Hindlimb muscle (tissue), 1 donor: Measurements from ENCODE around the gene TANGO2. TPM values are rescaled to one million over a fixed set of nuclear protein-coding genes. Genes with fewer than 3 reads are reported as not detected.

Experiments used
- DNase-seq: peaks from one replicate; pipeline ENCODE4 v3.0.0-alpha.2; 2013
- polyA plus RNA-seq: library from polyadenylated mRNA; unstranded; fragments of 120-200 nt; gene quantifications from one replicate; pipeline ENCODE4 v1.2.1, GENCODE V29; 2013; ENCODE audit not compliant: insufficient read length

Gene TANGO2
- polyA plus RNA-seq, 1 donor: 12.6 TPM

DNA sequence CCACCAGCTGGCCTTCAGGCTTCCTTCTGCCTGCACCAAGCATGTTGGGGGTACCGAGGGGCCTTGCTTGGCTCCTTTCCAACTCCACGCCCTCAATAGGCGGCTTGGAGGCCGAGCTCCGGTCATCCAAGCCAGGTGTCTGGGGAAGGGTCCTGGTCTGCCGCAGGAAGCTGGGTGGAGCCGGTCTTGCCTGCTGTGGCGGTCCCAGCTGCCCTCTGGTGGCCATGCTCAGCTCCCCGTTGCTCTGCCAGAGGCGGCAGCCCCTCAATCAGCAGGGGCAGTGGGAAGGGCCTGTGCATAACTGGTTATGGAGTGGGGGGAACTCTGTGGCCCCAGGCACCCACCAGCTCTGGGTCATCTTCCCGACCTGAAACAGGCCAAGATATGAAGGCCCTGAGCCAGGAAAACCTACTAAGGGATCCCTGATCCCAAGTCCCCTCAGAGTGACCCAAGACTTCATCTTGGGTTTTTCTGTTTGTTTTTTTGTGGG, 7.5 kb upstream of the TANGO2 start:
- peak; percentile 59 for DNase-seq

DNA sequence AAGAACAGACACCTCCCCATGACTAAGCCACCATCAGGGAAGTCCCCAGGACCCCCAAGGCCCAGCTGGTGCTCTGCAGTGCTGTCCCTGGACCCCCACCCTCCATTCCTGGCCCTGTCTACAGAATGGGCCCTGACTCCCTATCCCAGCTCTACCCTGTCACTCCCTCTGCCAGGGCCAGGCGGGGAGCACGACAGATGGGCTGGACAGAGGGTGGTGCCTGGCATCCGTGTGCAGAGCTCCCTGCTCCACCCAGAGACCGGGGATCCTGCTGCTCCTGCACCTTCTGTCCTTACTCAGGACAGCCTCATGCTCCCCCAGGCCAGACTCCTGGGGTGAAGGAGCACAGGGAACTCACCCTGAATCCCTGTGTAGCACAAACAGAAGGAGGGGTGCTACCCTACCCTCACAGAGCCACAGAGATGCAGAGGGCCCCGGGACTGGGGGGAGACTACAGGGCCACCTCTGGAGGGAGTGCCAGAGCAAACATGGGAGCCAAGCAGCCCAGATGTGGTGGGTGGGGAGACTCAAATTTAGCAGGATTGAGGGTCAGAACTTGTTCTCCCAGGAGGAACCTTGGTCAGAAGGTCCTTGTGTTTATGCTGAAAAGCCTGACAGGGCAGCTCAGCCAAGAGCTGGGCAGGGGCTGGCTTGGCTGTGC, 6.3 kb upstream of the TANGO2 start:
- no peak for DNase-seq

DNA sequence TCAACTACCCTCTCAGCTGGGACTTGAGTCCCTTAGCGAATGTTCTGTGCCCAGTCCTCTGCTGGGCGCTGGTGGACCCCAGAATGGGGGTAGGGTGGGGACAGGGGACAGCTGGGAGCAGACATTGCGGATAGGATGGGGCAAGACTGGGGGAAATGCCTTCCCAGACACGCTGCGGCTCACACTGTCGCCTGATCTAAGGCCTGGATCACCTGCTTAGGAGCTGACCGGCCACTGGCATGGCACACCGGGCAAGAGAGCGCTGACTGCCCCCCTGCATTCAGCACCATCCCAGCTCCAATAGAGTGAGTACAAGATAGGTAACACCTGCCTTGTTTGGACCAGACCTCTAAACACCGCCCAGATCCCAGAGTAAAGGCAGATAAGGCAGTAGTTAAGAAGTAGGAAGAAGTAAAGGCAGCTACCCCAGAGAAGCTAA, 5.7 kb upstream of the TANGO2 start:
- DNase-seq: no peak

DNA sequence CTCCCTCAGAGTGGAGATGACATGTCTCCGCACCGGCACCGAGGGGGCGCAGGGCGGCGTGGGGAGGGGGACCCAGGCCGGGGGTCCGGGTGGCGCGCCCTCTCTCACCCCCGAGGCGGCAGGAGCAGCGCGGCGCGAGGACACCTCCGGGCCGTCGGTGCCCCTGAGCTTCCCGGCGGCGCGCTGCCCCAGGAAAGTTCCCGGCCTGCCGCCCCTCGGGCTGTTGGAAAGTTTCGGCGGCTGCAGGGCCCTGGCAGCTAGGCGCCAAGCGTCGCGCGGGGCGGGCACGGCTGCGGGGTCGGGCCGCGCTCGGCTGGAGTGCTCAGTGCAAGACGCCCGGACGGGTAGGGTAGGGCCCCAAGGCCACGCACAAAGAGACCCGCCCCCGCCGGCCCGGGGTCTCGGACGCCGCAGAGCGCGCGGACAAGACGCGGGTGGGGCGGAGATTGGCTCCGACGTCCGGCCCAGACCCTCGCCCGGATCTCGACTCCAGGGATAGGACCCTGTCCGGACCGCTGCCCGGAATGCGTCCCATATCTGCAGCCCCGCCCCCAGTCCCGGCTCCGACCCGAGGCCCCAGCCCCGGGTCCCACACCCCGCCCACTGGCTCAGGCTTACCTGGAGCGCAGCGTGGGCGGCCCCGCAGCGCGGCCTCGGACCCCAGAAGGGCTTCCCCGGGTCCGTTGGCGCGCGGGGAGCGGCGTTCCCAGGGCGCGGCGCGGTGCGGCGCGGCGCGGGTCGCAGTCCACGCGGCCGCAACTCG, 4.8 kb upstream of the TANGO2 start:
- DNase-seq: no peak

DNA sequence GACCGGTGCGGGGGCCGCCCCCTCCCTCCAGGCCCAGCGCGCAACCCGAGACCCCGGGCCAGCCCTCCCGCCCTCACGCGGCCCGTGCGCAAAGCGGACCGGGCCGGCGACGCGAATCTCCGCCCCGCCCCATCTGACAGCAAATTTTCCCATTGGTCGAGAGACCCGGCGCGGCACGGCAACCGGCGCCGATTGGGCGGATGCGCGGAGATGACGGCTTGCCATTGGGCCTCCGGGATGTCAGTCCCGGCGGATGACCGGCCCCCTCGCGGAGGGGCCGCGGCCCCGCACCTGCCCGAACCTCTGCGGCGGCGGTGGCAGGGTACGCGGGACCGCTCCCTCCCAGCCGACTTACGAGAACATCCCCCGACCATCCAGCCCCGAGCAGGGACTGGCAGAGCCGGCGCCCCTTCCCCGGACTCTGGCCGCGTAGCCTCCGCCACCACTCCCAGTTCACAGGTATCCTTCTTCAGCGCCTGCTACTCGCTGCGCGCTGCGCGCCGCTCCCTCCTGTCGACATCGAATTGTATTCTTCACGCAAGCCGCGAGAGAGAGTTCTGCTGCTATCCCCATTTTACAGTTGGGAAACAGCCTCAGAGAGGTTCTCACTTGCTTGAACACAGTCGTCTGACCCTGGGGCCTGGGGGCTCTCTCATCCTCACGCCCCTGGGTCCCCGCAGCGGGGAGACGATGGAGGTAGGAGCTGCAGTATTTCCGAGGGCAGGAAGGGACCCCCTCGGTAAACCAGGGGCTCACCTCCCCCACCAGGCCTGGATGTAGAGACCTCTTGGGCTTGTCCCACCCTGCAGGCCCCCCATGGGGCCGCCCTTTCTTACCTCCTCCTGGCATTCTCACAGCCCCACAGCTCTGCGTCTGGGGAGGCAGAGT, 3.9 kb upstream of the TANGO2 start, which contains the start of gene ARVCF:
ARVCF (minus strand) TSS at position 90 of the 888 bp plus-strand sequence. CDS start 26,029 bp downstream, outside the sequence.
- DNase-seq: peak; percentile 93

DNA sequence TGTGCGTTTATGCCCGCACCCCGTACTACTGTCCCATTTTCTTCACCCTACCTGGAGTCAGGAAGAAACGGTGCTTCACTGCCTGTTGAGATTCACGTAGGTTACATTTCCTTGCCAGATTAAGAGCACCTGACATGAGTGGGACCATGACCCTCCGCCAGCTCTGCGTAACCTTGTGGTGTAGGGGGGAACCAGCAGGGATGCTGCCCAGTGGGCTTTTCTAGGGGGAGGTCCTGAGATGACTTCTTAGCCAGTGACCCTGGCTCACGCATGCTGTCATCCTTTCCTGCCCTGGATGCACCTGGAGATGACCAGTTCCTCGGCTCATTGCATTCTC, 3.3 kb upstream of the TANGO2 start:
- DNase-seq: no peak

DNA sequence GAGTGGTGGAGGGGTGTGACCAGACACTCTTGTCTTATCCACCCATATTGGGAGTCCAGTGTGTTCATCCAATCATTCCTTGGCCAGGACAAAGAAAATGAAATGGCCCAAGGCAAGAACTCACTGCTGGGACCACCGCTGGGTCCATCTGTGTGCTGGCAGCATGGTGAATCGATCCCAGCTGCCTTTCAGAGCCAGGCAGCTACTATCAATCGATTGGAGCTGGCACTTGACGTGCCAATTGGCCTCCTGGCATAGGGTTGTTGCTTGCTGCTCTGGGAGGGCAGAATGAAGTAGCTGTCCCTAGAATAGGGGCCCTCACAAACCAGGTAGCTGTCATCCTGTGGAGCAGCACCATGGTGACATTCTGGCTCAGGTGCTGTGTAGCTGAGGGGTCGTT, 2.9 kb upstream of the TANGO2 start:
- DNase-seq: no peak

DNA sequence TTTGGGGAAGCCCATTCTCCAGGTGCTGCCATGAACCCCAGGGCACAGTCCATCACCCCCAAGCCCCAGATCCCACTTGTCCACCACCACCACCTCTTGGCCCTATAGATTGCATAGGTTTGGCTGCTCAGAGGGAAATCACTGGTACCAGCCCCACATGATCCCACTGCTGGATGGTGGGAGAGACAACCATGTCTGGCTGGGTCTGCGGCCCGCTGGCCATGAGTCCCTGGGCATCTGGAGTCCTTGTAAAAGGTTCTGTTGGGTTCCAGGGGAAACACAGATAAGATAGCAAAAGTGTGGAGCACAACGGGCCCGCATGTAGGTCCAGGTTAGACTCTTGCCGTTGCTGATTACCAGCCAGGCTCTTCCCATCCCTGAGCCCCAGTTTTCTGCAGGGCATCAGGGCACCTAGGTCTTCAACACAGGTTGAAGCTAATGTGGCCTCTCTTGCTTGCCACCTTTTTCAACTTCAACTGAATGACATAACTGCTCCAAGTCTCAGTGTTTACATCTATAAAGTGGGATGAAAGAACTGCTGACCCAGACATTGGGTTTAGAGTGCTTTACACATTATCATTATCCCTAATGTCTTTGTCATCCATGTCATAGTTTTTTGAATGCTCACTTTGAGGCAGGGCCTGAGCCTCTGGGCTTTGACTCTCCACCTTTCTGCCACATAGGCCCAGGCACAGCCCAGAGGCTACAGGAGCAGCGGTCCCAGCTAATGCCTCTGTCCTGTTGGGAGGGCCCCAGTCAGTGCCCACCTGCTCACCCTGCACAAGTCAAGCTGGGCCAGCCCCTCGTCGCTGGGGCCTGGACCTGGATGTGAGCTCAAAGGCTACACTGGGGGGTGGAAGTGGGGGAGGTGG, 1.0 kb upstream of the TANGO2 start:
- no peak for DNase-seq

DNA sequence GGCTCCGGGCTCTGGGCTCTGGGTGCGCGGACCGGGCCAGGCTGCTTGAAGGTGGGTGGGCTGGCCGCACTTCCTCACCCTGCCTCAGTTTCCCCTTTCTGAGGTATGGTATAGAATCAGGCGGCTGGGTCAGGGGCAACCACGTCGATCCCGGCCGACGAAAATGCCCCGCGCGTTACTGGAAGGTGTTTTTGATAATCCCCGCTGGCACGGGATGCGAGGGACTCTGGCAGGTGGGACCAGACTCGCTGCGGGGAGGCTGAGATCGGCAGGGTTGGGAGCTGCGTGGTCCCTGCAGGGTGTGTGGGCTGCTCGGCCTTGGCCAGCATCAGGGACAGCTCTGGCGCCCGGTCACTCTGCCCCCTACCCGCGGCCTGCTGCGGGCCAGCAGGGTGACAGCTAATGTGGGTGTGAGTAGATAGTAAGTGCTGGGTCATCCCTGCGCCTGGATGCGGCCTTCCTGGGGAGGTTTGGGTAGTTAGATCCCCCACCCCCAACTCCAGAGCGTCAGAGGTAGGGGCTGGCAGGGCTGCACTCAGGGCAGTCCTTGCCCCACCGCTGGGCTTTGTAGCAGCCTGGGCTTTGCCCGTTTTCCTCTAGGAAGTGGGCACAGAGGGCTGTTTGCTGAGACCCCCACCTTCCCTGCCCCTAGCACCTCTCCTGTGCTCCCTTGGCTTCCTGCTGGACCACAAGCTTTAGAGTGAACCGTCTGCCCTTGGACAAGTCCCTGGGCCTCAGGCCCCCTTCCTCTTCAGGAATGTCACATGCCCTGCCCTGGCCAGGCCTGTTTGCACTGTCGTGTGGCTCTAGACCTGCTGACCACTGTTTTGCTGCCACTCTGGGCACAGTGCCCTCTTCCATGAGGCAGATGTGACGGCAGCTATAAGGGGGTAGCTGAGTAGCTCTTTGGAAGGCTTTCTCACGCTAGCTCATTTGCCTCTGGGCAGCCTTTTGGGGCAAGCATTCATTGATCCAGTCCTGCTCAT, 579 bp downstream of the TANGO2 start:
- no peak for DNase-seq

DNA sequence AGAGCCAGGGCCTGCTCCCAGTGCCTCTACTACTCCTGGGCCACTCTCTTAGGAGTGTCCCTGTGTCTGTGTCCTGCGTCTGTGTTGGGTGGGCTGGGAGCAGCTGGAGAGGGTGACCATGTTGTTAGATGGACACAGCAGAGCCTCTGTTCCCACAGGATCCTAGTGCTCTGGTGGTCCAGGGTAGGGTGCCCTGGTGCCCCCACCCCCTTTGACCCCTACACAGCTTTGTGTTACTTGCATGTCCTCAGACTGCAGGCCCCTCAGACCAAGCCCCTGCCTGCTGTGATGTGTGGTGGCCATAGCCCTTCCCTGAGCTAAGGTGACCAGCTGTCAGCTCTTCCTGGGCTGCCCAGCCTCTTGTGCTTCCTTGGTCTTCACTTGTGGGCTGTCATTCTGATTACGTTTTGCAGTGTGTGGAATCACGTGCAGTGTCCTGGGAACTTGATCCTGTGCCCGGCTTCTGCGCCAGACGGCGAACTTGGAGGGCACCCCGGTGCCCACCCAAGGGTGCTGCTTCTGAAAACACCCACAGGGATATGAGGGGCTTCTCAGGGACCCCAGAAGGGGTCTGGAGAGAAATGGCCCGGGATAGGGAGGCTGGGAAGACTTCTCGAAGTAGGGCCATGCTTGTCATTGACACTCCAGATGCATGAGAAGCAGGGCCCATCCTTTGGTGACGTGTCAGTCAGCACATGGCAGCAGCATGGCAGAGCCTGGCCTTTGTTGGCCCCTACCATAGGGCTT, 1.5 kb downstream of the TANGO2 start:
- no peak for DNase-seq

DNA sequence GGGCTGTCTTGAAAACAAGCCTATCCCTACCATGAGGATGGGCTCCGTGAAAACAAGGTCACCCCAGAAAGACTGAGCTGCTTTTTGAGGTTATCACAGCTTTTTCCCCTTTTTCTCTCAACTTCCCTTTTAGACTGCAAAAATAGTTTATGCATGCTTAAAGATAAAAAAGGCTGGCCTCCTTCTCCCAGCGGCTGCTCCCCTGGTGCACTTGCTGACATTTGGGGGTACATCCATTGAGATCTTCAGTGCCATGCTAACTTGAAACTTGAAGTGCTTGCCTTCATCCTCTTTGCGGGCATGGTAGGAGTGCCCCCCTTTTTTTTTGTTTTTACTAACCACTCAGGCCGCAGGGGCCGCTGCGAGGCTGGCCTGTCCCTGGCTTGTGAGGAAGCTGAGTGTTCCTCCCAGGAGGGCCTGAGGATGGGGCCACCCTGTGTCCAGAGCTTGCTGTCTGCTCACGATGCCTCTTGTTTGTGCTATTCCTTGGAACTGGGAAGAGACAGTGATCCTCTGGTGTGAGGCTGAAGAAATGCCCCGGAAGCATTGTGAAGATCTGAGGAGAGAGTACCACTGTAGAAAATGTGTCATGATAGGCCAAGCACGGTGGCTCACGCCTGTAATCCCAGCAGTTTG, 2.2 kb downstream of the TANGO2 start:
- DNase-seq: no peak

DNA sequence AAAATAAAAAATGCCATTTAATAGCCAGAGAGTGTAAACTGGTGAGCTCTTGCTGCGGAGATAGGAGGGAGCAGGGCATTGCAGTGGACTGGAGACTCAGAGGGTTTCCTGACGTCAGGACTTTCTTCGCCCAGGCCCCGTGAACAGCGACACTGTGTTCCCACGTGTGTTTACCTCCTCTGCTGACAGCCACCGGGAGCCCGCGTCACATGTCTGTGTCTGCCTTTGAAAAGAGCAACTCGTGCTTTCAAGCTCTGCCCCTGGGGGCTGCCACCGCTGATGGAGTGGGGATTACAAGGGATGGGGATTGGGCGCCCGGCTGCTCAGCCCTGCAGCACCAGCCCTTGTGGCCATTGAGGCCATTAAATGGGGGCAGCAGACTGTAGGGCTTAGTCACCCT, 3.3 kb downstream of the TANGO2 start:
- no peak for DNase-seq

DNA sequence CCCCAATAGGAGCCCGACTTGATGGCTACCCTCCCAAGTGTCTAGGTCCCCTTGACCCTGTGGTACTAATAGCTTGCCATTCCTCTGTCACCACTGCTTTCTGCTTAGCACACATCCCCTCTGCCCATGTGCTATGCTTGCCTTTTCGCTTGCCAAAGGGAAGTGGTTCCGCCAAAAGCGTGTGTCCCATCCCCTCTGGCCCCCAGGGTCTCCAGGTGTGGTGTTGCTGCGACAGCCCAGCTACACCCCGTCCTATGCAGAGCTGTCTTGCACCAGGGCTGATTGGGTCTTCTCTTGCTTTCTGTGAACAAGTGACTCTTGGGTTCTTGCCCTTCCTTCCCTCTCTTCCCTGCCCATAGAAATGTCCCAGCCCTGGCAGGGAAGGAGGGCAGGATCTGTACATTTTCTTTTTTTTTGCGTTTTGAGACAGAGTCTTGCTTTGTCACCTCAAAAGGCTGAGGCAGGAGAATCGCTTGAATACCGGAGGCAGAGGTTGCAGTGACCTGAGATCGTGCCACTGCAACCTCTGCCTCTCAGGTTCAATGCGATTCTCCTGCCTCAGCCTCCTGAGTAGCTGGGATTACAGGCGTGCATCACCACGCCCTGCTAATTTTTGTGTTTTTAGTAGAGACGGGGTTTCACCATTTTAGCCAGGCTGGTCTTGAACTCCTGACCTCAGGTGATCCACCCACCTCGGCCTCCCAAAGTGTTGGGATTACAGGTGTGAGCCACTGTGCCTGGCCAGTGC, 3.9 kb downstream of the TANGO2 start:
- DNase-seq: no peak

DNA sequence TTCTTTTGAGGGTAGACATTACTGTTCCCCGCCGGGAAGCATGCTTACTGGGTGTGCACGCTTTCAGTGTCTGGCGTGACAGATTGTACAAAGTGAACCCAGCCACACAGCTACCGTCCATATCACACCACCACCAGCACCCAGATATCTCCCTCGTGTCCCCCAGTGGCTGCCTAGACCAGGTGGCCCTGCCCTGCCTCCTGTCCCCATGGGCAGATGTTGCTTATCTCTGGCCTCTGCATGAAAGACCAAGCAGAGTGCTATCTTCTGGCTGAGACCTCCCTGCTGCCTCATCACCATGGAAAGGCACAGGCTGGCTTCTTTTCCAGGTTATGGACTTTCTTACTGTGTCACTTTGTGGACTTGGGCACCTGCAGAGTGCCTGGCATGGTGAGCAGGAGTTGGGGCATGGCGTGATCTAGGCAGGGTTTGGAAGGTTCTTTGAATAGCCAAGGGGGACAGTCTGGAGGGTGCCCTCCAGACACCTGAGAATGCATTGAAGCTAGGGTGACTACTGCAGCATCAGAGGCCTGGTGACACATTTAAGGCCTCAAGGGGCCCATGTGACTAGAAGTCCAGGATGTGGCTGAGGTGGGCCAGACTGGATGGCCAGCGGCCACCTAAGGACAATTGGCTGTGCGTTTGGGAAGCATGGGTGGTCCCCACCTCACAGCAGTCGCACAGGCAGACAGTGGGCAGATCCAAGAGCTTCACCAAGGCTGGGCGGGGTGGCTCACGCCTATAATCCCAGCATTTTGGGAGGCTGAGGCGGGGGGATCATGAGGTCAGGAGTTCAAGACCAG, 4.7 kb downstream of the TANGO2 start:
- no peak for DNase-seq

DNA sequence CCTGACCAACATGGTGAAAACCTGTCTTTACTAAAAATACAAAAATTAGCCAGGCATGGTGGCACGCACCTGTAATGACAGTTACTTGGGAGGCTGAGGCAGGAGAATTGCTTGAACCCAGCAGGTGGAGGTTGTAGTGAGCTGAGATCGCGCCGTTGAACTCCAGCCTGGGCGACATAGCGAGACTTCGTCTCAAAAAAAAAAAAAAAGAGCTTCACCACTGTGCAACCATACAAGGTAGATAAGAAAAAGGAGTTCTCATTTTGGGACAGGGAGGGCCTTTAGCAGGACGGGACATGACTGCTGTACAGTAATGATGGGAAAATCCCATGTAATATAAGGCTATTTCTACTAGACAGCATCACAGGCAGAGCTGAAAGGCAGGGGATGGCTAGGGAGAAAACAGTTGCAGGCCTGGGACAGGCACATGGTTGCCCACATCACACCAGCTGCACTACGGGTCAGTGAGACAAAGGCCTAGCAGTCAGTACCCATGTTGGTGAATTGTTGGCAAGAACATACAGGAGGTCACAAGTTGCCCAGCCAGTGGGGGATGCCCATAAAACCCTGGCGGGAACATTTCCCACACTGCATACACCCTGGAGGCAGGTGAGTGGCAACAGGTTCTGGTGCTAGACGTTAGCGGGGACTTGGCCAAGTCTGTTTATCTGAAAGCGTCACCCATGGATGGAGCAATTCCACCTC, 5.4 kb downstream of the TANGO2 start:
- no peak for DNase-seq

DNA sequence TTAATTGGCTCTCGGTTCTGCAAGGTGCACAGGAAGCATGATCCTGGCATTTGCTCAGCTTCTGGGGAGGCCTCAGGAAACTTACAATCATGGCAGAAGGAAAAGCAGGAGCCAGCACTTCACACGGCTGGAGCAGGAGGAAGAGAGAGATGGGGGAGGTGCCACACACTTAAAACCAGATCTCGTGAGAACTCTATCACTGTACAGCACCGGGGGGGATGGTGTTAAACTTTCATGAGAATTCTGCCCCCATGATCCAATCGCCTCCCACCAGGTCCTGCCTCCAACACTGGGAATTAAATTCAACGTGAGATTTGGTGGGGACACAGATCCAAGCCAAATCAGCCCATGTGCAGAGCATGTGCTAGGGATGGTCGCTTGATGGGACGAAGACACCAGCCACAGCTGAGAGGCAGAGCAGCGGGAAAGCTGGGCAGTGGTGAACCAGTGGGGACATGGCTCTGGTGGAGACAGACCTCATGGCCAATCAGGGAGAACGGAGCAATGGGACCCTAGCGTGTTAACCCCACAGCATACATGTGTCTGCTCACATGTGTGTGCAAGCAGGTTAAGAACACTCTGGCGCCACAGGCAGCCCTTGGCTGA, 6.2 kb downstream of the TANGO2 start:
- no peak for DNase-seq
